OCI-LY7 (cell line): ENCODE measurements around the gene GLCE.

Source experiments
- CTCF ChIP-seq: fragments of 200-600 bp; sonication (generic); conservative IDR thresholded peaks from 2 replicates; pipeline ENCODE4 v1.5.1; 2014; ENCODE audit warnings: mild to moderate bottlenecking, antibody characterized with exemption, low read length, moderate library complexity, mixed read lengths
- EZH2phosphoT487 ChIP-seq: fragments of 200-600 bp; sonication (generic); IDR thresholded peaks from 2 replicates; pipeline ENCODE4 v1.6.1; 2018; ENCODE audit warnings: low read depth, borderline replicate concordance, mild to moderate bottlenecking, mixed run types, antibody characterized with exemption, low read length, moderate library complexity, mixed read lengths

- no peak for TF ChIP-seq CTCF
- no peak for TF ChIP-seq EZH2phosphoT487
Observed at GRCh38 chr15:69116391-69116790, 44.0 kb upstream of the GLCE start.
